Measurements from ENCODE around the gene EAF1.
"Not testable (repeated sequence)": the region's sequence is repeated elsewhere in the genome, so short reads cannot be mapped to it uniquely, and the experiment has no call there.

The EAF1 gene

DNA sequence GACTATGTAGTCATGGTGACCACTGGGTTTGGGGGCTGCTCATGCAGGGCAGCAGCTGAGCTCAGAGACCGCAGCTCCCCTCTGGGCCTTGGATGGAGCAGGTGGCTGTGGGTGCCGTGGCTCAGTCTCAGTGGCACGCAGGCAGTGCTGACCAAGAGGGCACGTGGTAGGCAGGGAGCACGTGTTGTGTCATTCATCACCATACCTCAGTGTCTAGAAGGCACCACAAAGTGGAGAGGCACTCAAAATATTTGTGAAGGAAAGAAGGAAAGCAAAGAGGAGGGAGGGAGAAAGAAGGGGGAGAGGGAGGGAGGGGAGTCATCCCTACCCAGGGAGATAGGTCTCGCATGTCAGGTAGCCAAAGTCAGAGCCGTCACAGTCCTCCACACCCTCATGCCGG lies 26.1 kb downstream of the EAF1 start:
- DNase-seq: no peak

DNA sequence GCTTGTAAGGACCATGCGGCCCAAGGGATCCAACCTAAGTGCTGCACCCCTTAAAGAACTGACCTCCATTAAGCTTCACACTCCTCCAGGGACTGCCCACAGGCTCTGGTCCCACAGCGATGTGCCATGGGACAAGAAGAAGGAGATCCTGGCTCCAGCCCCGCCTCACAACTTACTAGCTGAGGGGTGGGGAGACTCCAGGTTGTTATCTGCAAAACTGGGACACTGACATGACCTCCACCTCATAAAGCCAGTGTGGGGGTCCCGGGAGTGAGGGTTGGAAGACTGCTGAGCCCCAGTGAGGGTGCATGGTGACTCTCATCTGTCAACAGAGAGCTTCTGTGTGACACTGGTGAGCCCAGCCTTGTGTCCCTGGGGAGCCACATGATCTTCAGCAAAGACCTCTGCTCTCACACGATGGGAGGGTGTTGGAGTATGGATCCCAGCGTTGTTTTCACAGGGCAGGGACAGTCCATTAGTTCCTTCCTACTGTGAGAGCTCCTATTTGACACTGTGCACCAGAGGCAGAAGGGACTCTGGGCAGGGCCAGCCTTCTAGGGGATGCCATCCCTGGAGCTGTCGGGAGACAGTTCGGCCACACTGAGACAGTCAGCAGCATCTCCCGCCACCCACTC lies 26.7 kb downstream of the EAF1 start:
- DNase-seq: no peak

DNA sequence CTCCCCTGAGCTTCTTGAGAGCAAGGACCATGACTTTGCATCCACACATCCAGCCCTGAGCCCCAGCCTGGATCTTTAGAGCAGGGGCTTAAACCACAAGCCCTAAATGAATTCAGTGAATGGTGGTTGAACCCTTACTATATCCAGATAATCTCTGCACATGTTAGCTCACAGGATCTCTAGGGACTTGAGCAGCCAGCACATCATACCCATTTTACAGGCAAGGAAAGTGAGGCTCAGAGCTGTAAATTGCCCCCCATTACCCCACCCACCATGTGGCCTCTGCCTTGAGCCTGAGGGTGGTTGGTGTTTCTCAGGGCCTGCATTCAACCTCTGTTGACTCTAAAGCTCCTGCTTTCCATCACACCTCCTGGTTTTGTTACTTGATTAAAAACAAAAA lies 27.6 kb downstream of the EAF1 start:
- DNase-seq: no peak

DNA sequence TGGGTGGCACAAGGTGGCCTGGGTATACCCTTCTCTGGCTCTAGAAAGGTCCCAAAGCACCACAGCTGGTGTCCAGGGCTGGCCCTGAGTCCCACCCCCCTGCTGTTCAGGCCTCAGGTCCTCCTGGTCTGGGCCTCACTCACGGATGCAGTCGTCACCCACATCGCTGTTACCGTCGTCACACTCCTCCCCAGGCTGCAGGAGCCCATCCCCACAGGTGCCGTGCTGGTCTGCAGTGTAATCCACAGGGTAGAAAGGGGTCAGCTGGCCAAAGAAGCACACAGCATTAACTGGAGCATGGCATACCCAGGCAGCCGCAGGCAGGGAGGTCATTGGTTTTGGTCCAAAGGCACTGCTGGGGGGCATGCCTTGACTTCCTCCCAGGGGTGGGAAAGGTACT lies 28.4 kb downstream of the EAF1 start:
- DNase-seq: no peak

DNA sequence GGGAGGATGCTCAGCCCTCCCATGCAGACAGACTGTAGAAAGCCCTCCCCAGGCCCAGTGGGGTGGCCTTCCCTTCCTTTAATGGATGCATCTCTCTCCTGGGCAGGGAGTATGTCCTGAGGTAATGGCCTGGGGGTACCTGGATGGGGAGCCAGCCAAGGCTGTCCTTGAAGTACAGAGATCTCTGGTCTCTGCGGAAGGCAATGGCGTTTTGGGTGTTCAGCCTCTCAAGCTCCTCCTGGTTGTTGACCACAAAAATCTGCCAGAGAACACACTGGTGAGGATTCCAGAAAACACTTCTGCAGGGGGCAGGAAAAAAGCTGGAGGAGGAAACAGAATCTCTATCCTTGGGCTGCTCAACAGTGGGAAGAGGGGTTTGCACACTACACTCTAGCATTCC lies 28.9 kb downstream of the EAF1 start:
- DNase-seq: no peak

DNA sequence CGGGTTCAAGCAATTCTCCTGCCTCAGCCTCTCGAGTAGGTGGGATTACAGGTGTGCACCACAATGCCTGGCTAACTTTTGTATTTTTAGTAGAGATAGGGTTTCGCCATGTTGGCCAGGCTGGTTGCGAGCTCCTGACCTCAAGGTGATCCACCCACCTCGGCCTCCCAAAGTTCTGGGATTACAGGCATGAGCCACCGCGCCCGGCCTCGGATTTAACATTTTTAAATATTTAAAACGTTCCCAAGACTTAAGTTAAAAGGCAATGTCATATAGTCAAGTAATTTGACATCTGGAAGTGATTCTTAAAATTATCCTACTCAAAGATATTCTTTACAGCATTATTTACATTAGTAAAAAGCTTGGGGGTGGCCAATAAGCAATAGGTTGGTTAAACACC lies 29.5 kb downstream of the EAF1 start:
- DNase-seq: not testable (repeated sequence)

DNA sequence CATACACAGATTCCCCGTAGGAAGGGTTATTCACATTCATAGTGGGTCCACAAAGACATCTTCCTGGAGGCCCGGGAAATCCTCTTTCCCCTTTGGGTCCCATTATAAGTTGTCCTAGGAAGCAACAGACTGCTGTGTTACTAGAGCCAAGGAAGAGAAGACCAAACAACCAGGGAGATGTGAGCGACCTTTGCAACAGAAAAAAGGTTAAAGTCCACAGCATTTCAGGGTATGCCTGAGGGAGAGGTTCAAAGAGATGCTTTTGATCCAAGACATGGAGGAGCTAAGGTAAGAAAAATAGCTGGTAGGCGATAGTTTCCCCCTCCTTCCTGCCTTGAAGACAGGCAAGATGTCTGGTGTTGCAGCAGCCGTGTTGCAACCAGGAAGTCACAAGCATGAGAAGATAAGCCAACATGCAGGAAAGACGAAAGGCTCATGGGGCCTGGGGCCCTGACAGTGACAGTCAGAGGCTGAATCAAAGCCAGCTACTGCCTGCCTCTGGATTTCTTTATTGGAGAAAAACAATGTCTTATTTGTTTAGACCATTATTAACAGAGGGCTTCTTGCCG lies 30.9 kb downstream of the EAF1 start:
- DNase-seq: no peak

DNA sequence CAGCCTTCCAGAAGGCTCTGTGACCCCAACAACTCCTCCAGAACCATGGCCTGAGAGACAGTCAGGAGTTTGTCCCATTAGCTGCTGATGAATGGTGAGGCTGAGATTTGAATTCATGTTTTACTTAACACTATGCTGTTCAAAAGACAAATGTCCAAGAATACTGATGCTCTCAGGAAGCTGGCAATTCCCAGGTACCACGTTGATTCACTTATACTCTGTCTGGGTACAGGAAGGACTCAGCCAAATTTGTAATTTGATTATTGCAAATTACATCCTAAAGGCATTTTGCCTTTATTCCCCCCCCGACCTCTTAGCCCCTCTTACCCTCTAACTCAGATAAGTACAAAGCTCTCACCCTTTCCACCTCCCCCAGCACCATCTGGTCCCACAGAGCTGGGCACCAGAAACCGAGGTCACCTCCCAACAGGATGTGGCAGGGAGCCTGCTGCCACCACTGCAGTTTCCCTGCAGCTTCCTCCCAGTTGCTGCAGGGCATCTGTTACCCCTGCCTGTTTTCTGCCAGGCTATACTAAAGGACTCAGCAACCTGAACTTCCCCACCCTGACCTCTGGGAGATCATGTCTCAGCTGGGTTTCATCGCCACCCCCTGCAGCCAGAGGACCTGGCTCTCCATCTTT lies 33.6 kb downstream of the EAF1 start:
- no peak for DNase-seq

DNA sequence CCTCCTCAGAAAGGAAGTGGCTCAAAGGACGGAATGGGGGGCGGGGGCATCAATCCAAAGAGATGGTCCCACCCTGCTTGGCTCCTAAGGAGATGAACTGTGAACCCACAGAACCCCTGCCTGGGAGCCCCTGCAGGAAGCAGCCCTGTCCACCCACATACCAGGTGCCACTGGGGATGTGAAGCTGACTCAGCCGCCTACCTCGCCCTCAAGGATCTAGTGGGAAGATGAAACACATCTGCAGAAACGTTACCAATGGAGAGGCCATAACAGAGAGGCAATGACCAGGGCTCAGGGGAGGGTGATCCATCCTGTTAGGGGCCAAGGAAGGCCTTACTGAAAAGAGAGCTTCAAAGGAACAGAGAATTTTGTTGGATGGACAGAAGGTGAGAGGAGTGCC lies 35.1 kb downstream of the EAF1 start:
- no peak for DNase-seq

DNA sequence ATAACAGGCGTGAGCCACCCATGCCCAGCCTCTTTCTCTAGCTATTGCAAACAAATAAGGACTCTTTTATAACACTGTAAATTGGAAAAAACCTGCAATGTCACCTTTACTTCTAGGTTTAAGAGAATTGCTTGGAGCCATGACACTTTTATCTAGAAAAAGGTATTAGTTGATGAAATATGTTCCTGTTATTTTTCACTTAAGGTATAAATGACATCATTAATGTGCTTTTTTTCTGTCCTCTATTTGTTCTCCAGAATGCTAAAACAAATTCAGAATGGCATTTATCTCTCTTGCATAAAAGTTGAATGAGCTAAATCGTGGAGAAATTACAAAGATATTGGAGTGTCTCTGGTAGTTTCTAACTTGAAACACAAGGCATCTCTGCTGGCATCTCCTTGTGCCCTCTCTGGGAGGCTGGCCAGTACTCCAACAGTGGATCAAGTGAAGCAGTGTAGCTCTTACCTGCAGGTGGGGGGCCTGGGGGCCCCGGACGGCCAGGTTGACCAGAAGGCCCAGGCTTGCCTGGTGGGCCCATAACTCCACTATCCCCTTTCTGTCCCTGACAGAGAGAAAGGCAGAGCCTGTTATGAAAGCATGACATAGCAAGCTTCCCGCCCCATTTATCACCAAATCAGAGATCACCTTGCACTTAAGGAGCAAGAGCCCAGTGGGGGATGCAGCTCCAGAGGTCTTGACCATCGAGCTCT lies 38.6 kb downstream of the EAF1 start:
- no peak for DNase-seq

DNA sequence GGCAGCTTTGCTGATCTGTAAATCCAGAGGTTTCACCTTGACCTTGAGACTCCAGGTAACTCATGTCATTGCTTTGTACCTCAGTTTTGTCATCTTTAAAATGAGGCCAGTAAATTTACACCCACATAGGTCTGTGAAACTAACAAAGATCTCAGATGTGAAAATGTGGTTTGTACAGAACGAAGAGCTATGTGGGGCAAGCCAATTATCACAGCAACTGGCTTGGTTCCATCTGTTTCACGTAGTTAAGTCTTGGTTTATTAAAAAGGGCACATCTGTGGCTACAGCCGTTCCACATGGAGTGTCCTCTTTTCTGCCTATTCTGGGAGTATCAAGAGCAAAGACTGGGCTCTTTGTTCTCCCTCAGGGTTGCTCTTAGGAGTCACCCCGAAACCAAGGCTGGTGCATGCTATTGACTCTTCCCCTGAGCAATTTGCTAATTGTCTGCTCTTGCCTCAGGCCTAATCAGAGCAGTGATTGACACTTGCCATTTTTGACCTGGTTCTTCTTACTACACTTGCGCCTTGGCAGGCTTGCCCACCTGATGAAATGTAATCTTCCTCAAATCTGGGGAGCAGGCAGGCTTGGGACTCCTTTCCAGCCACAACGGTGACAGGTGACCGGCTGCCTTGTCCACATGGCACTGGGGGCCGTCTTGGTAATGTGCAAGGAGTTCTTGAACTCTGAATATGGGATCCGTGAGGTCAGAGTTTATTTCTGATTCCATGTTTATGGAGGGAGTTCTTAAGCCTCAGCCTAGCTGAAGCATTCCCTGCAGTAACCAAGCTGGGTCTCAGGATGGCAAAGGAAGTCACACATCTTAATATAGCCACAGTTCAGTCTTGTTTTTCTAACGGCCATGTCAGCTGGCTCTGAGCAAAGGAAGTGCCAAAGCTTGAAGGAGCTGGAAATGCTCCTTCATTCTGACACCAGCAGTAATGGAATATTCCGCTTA lies 40.1 kb downstream of the EAF1 start:
- no peak for DNase-seq

DNA sequence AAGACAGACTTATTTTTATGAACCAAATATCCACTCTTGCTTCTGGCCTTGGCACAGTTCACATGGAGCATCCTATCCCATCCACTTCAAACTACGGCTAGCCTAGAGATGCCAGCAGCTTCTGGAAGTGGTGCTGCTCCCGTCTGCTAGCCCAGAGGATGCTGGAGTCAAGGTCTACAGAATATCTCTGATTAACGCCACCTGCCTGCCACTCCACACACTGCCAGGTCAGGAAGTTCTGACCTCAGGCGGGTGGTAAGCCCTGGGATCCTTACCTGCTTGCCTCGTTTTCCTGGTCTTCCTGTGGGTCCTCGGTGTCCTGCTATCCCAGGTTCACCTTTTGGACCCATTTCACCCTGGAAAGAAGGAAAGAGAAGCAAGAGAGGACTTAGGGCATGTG lies 42.9 kb downstream of the EAF1 start:
- DNase-seq: no peak

DNA sequence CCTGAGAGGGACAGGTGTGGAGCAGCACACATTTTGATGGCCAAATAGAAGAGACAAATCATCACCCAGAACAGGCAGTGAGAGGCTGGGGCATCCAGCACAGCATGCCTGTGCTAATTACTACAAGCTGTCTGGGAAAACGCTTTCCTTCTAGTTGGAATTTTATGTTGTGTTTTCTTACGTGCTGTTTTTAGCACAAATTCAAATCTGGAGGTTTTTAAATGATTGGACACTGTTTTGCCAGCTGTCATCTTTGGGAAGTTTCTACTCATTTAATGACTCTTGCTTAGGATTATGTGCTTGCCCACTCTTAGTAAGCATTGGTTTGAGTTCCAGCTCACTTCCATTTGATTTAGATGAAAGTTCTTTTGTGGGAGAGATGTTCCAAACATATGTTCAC lies 43.5 kb downstream of the EAF1 start:
- DNase-seq: no peak

DNA sequence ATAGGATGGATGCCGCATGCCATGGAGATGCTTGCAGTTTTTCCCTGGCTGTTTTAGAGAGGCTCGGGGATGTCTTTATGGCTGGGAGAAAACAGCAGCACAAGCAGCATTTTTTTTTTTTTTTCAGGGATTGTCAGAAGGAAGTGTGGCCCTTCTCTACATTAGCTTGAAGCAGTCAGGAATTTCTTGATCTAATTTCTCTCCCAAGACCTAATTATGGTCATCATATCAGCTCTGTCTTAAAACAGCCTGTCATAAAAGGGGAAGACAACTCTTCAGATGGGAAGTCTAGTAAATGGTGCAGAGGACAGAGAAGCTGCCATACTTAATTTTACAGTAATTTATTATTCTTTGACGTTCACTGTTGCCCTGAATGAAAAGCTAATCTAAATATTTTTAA lies 44.5 kb downstream of the EAF1 start:
- DNase-seq: no peak

DNA sequence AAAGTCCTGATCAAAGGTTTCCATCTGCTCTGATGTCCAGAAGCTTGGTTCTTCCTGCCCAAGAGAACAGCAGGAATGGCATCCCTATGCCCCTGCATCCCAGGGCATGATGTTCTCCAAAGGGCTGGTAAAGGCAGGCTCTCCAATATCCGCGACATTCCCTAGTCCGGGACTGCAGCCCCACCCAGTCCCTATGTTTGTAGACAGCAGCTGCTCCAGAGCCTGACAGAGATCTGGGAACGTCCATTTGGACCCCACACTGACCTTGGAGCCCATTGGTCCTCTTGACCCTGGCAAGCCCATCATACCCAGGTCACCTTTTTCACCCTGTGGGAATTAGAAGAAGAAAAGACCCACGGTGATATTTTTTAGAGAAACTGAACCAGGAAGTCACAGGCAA lies 47.8 kb downstream of the EAF1 start:
- no peak for DNase-seq

DNA sequence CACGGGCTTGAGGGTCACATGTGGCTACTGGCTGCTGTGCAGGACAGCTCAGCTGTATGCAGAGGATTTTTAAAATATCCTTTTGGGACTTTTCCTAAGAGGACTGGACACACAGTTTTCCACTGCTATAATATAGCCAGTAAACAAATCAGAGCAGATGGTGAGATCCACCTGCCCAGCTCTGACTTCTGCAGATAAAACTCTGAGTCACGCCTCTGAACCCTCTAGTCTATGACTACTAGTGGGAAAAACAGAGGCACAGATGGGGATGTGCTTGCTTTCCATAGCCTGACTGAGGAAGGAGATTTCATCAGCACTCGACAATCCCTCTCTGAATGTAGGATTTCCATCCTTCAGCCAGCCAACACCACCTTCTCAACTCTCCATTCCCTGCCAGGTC lies 49.0 kb downstream of the EAF1 start:
- no peak for DNase-seq

DNA sequence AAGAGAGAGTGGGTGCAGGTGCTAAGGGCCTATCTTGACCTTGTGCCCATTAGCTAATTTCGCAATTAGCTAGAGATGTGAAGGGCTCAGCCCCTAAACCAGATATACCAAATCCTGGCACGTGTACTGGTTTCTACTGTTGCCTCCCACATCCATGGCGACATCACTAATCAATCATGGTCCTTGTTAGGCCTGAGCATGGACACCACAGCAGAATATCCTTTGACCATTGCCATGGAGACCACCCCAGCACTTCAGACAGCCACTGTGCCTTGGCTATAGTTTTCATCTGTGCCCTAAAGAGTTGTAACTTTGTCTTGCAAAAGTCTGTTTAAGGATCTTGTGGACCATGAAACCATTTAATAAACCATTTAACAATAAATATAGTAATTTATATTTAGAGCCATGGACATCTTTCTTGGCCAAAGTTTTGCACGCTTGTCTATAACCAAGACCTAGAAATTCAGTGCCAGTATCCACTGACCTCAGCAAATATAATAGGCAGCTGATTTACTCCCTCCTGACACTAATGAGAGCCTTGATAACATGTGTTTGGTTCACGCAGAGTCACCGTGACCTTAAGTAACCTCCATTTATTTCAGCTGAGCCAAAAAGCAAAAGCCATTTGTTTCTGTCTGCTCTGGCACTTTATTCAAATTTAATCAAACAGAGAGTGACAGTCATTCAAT lies 50.7 kb downstream of the EAF1 start:
- no peak for DNase-seq

DNA sequence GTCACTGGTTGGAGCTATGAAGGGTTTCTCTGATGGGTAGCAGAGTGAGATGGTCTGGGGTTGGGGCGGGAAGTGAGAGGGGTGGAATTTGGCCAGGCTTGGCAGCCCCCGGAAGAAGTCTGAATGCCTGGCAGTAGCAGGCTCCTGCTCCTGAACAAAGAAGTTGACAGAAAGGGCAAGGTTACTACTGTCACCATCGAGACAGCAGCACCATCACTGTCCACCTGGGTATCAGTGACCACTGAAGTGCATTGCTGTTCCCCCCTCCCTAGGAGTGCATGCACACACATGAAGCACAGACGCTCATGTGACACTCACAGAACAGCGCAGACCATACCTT lies 51.2 kb downstream of the EAF1 start:
- no peak for DNase-seq

DNA sequence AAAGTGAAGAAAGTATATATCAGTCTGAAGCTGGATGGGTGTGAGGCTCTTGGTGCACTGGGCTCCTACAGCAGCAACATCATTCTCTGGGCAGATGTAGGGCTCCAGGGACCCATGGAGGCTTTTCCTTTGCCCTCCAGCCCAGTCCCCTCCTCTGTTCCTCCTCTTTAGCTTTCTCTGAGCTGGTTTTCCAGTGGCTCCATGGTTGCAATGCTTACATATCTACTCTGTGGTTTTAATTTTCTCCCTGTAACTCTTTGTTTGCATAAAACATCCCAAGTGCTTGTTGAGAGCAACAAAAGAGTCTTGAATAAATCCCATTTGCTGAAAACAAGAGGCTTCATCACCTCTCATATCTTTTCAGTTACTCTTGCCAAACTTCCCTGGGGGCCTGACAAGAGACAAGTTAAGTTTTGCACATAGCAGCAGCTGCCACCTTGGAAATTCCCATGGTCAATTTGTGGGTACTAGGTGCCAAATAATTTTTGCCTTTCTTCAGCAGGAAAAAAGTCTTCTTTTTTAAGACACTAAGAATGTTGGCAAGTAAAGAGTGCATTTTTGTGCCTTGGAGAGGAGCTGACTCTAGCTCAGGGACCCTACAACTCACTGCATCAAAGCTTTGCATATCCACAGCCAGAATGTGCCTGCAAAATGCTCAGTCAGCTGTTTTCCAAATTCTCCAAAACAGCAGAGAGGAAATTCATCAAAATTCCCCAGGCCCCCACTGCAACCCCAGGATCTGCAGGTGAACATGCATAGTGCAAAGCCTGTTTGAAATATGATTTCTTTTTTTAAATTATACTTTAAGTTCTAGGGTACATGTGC lies 52.2 kb downstream of the EAF1 start:
- DNase-seq: no peak

DNA sequence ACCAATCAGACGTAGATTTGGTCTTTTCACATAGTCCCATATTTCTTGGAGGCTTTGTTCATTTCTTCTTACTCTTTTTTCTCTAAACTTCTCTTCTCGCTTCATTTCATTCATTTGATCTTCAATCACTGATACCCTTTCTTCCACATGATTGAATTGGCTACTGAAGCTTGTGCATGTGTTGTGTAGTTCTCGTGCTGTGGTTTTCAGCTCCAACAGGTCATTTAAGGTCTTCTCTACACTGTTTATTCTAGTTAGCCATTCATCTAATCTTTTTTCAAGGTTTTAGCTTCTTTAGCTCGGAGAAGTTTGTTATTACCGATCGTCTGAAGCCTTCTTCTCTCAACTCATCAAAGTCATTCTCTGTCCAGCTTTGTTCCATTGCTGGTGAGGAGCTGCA lies 57.2 kb downstream of the EAF1 start:
- DNase-seq: not testable (repeated sequence)

DNA sequence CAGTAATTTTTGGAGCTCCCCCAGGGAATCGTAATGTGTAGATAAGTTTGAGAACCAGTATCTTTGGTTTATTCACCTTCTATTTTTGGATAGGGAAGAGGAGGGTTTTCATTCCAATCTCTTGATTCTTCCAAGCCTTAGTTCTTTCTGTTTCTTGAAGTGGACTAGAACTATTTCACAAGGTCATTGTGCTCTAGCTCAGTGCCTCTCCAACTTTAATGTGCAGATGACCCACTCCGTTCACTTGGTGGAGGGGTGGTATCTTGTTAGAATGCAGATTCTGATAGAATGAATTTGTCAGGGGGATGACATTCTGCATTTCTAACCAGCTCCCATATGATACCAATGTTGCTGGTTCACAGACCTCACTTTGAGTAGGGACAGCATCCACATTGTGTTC lies 58.6 kb downstream of the EAF1 start:
- DNase-seq: no peak

DNA sequence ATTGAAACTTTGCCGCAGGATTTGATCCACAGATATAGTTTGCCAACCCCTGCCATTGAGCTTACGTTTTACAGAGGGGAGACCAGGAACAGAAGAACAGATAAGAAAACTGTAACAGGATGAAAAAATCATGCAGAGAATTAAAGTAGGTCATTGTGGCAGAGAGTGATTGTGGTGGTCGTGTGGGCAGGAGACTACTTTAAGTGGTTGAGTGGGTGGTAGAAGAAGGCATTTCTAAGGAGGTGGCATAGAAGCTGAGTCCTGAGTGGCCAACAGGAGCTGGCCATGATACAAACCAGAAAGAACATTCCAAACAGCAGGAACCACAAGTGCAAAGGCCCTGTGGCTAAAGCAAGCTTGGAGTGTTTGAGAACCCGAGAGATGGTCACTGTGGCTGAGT lies 59.6 kb downstream of the EAF1 start:
- no peak for DNase-seq
